Loucy (cell line): Measurements from ENCODE around the gene RTN4.

Experiments used
- H2AFZ ChIP-seq: fragments of 200-600 bp; sonication (generic); 2 replicates; pipeline ENCODE4 v1.6.0; 2016; ENCODE audit warnings: antibody characterized with exemption, mild to moderate bottlenecking, low read length, moderate library complexity
- H3F3A ChIP-seq: fragments of 200-600 bp; 2 replicates; pipeline ENCODE4 v1.6.0; 2016; ENCODE audit warnings: antibody characterized with exemption, low read depth, mild to moderate bottlenecking
- H3K27me3 ChIP-seq: fragments of 200-600 bp; sonication (generic); 2 replicates; pipeline ENCODE4 v1.6.1; 2014; ENCODE audit warnings: low read length, mild to moderate bottlenecking; ENCODE audit not compliant: insufficient read depth, poor library complexity, severe bottlenecking
- H3K36me3 ChIP-seq: fragments of 200-600 bp; sonication (generic); 2 replicates; pipeline ENCODE4 v1.6.1; 2016; ENCODE audit warnings: low read length; ENCODE audit not compliant: insufficient read depth
- H3K4me1 ChIP-seq: fragments of 200-600 bp; sonication (generic); 2 replicates; pipeline ENCODE4 v1.5.1; 2014; ENCODE audit warnings: low read length, mild to moderate bottlenecking; ENCODE audit not compliant: insufficient read depth, poor library complexity, severe bottlenecking
- H3K4me2 ChIP-seq: fragments of 200-600 bp; sonication (generic); 2 replicates; pipeline ENCODE4 v1.6.0; 2014; ENCODE audit warnings: antibody characterized with exemption, low read length, low read depth, mild to moderate bottlenecking; ENCODE audit not compliant: poor library complexity, severe bottlenecking
- H3K4me3 ChIP-seq: fragments of 200-600 bp; sonication (generic); 2 replicates; pipeline ENCODE4 v1.5.1; 2014; ENCODE audit warnings: low read length, mild to moderate bottlenecking, mixed read lengths; ENCODE audit not compliant: poor library complexity, severe bottlenecking
- H3K79me2 ChIP-seq: fragments of 200-600 bp; sonication (generic); 2 replicates; pipeline ENCODE4 v1.6.1; 2014; ENCODE audit warnings: low read length; ENCODE audit not compliant: insufficient read depth
- H3K9ac ChIP-seq: fragments of 200-600 bp; sonication (generic); 2 replicates; pipeline ENCODE4 v1.6.0; 2014; ENCODE audit warnings: mild to moderate bottlenecking, low read depth, low read length, moderate library complexity; ENCODE audit not compliant: poor library complexity, severe bottlenecking
- H3K9me2 ChIP-seq: fragments of 200-600 bp; sonication (generic); replicated peaks from 2 replicates; pipeline ENCODE4 v1.6.1; 2016; ENCODE audit warnings: low read depth, low read length, mixed read lengths
- H3K9me3 ChIP-seq: fragments of 200-600 bp; sonication (generic); 2 replicates; pipeline ENCODE4 v1.6.1; 2014; ENCODE audit warnings: mild to moderate bottlenecking, antibody characterized with exemption, low read length, low read depth; ENCODE audit not compliant: insufficient read depth
- H4K20me1 ChIP-seq: fragments of 200-600 bp; sonication (generic); 2 replicates; pipeline ENCODE4 v1.6.0; 2014; ENCODE audit warnings: antibody characterized with exemption, low read length, mild to moderate bottlenecking; ENCODE audit not compliant: insufficient read depth, poor library complexity, severe bottlenecking
- EZH2phosphoT487 ChIP-seq: fragments of 200-600 bp; IDR thresholded peaks from 2 replicates; pipeline ENCODE4 v1.6.1; 2018; ENCODE audit warnings: antibody characterized with exemption, mild to moderate bottlenecking, moderate library complexity, borderline replicate concordance
- TF ChIP-seq, protein P1 (sequence below): fragments of 200-600 bp; sonication (generic); conservative IDR thresholded peaks from 2 replicates; pipeline ENCODE4 v1.5.1; 2014; ENCODE audit warnings: mild to moderate bottlenecking, antibody characterized with exemption, low read length

RTN4 gene

DNA sequence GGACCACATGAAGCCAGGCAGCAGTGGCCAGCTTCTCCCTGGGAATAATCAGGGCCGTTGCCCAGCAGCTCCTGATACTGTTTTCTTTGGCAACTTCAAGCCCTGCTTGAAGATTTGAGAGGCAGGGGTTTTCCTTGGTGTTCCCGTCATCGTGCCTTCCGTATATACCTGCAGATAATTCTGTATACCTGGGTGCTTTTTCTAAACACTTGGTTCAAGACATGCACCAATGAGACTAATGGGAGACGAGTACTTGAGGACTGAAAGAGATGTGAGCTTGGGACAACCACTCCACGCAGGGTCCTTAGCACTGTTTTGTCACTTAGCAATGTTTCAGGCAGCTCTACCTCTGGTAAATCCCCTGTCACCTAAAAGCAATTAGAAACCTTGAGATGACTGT is 118.8 kb downstream of the RTN4 start:
- Histone ChIP-seq H2AFZ (no peak overlapping the region), H3K4me3 (no peak overlapping the region), H4K20me1 (no peaks in the 10 kb centered on the region), H3K36me3 (no peaks in the 10 kb centered on the region), H3K9ac (no peak overlapping the region), H3K4me2 (no peak overlapping the region), H3K79me2 (no peaks in the 10 kb centered on the region), H3K4me1 (no peaks in the 10 kb centered on the region), H3K27me3 (no peaks in the 10 kb centered on the region), H3K9me3 (no peaks in the 10 kb centered on the region), H3F3A (no peaks in the 10 kb centered on the region), H3K9me2 (no peaks in the 10 kb centered on the region)
- TF ChIP-seq, protein P1, sequence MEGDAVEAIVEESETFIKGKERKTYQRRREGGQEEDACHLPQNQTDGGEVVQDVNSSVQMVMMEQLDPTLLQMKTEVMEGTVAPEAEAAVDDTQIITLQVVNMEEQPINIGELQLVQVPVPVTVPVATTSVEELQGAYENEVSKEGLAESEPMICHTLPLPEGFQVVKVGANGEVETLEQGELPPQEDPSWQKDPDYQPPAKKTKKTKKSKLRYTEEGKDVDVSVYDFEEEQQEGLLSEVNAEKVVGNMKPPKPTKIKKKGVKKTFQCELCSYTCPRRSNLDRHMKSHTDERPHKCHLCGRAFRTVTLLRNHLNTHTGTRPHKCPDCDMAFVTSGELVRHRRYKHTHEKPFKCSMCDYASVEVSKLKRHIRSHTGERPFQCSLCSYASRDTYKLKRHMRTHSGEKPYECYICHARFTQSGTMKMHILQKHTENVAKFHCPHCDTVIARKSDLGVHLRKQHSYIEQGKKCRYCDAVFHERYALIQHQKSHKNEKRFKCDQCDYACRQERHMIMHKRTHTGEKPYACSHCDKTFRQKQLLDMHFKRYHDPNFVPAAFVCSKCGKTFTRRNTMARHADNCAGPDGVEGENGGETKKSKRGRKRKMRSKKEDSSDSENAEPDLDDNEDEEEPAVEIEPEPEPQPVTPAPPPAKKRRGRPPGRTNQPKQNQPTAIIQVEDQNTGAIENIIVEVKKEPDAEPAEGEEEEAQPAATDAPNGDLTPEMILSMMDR, result no peak
- no peak for TF ChIP-seq EZH2phosphoT487

DNA sequence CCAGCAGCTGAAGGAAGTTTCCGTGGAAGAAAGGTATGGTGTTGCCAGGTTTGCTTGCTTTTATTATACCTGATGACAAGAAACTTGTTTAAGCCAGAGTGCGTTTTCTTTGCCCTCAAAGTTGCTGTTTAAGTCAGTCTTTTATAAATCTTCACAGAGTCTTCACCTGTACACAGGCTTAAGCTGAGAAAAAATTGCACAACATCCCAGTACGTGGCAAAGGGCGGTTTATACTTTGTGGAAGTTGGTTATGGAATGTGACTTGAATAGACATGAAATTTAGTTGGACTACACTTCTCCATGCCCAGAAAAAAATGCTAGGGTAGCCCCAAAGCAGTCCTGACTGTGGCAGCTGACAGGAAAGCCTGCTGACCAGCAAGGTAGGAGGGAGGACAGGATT is 121.5 kb downstream of the RTN4 start:
- TF ChIP-seq EZH2phosphoT487, result no peak
- TF ChIP-seq, protein P1, result no peak
- no peaks in the 10 kb centered on the region for H3K9me2 ChIP-seq
- no peaks in the 10 kb centered on the region for H4K20me1 ChIP-seq
- H3K27me3 ChIP-seq, result no peaks in the 10 kb centered on the region
- no peak overlapping the region for H3K9ac ChIP-seq
- H3K9me3 ChIP-seq, result no peaks in the 10 kb centered on the region
- H3F3A ChIP-seq, result no peaks in the 10 kb centered on the region
- no peak overlapping the region for H3K4me2 ChIP-seq
- H3K4me1 ChIP-seq, result no peaks in the 10 kb centered on the region
- no peak overlapping the region for H2AFZ ChIP-seq
- no peaks in the 10 kb centered on the region for H3K79me2 ChIP-seq
- H3K36me3 ChIP-seq, result no peaks in the 10 kb centered on the region
- no peak overlapping the region for H3K4me3 ChIP-seq

DNA sequence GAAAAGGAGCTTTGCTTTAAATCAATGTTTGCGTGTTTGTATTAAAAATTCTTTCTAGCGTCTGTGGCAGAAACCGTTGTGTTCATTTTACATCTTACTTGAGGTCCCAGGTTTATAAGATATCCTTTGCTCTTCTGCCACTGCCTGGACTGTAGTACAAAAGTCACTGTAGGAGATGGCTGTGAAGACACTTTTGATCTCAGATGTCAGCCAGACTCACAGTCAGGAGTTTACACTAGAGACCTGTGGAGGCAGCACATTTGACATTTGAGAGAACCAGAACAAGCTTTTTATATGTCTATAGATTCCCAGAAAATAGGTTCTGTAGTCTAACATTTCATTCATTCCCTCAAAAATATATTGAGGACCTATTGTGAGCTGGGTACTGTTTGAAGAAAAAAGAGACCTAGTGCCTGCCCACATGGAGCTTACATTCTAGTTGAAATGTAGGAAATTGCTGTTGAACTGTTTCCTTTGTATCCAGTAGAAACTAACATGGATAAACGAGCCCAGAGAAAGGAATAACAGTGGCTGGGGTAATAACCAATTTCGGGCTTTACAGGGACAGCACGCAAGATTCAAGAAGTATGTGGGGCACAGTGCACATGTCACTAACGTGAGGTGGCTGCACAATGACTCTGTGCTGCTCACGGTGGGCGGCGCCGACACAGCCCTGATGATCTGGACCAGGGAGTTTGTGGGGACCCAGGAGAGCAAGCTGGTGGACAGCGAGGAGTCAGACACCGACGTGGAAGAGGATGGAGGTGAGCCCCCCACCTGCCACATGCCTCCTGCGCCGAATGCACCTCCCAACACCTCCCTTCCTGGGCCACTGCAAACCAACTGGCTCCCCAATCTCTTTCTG is 122.3 kb downstream of the RTN4 start:
- TF ChIP-seq, protein P1, result no peak
- no peak for TF ChIP-seq EZH2phosphoT487
- H3F3A ChIP-seq, result no peaks in the 10 kb centered on the region
- H3K79me2 ChIP-seq, result no peaks in the 10 kb centered on the region
- no peak overlapping the region for H3K4me2 ChIP-seq
- no peaks in the 10 kb centered on the region for H4K20me1 ChIP-seq
- H3K9ac ChIP-seq, result no peak overlapping the region
- H3K4me3 ChIP-seq, result no peak overlapping the region
- H3K36me3 ChIP-seq, result no peaks in the 10 kb centered on the region
- no peaks in the 10 kb centered on the region for H3K27me3 ChIP-seq
- H3K9me3 ChIP-seq, result no peaks in the 10 kb centered on the region
- no peaks in the 10 kb centered on the region for H3K9me2 ChIP-seq
- no peaks in the 10 kb centered on the region for H3K4me1 ChIP-seq
- no peak overlapping the region for H2AFZ ChIP-seq
